Measurements from ENCODE around the gene LCE1B.

Gene LCE1B

DNA sequence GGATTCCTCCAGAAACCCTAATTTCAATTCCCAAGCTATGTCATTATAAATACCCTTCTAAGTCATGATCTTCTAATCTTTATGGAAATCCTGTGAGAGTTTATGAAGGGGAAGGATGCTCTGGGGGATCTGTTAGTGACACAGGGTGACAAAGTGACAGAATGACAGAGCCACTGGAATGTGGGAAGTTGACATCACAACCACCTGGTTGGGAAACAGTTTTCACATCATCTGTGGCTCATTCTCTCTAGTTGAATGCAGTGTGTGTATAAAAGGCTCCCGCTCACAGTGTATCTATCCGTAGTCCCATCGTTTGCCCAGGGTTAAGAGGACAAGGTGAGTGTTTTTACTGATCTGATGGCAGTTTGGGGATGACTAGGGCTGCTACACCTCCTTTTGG lies 47.9 kb downstream of the LCE1B start, which contains the start of gene LCE7A:
Gene LCE7A (plus strand): TSS at position 301 of the 400 bp plus-strand sequence. CDS start 702 bp downstream, outside the sequence.
- FAIRE-seq (no peak), DNase-seq (ENCODE audit: extremely low spot score, insufficient read length, low read depth) (no peak)

DNA sequence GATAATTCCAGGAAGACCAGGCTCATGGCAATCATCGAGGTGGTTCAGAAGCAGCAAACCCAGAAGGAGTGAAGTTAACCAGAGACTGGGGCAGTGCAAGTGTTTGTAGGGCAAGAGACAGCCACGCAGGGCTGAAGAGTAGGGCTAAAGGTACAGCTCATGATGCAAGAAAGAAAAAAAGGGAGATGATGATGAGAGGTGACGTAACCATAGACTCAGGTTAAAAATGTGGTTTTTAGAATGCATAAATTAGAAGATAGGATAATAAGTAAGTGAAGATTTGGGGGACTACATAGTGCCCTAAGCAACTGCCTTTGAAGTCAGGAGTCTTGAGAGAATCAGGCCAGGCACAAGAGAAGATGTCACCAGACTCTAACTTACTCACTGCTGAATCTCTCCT lies 48.4 kb downstream of the LCE1B start:
- no peak for FAIRE-seq

DNA sequence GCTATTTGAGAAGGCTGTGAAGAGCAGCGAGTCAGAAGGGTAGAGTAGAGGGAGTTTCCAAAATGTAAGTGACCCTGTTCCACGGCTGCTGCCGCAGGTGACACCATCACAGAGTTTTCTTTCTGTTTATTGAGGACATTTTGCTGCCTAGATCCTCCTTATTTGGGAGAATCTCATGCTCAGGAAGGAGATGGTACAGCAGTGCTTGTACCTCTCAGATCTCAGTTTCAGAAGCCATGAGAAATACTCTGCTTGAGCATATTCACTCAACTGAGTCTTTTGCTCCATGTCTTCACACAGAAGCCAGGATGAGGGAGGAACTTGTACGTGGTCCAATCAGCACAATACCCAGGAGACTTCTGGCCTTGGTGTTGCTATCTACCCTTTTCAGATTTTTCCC lies 49.6 kb downstream of the LCE1B start:
- DNase-seq (ENCODE audit: extremely low spot score, insufficient read length, low read depth) = no peak
- FAIRE-seq = no peak

More for the DNA sequence above, 48.4 kb downstream of the LCE1B start:
- DNase-seq (ENCODE audit: extremely low spot score, insufficient read length, low read depth) = no peak

Measured in GM18507 (cell line).